ENCODE measurements around the gene LNPEP.

LNPEP gene

DNA sequence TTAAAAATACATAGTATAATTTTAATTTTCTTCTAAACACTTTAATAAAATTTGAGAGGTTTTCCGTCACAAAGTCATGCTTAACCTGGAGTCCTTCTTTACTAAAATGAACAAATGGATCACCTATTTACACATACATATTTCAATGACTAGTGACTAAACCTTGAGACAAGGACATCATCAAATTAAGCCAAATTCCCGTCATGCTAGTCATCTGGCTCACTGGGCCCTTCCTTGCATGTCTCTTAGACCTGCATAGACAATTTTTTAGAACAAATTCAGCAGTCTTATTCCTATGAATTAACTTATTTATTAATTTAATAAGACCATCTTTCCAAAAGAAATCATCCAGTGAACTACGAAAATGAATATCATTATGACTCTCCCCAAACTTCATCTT, 33.0 kb upstream of the LNPEP start:
- Histone ChIP-seq H3F3A (ENCODE audit: insufficient read depth) (no peaks in the 10 kb centered on the region; the same call in 1 of the 2 replicates), H3K36me3 (ENCODE audit: low read length) (peaks cover 9% of the 10 kb centered on the region), H3K9ac (ENCODE audit: low read length) (no peak overlapping the region), H3K27ac (ENCODE audit: low read depth, low read length) (no peak overlapping the region), H3K9me2 (replicated peaks; ENCODE audit: insufficient read depth, low read length) (no peaks in the 10 kb centered on the region), H3K27me3 (ENCODE audit: low read length) (no peaks in the 10 kb centered on the region), H3K4me3 (ENCODE audit: insufficient read depth, low read length, poor library complexity, severe bottlenecking) (no peak overlapping the region), H3K79me2 (ENCODE audit: insufficient read depth, low read length) (no peaks in the 10 kb centered on the region), H3K4me2 (ENCODE audit: low read depth, low read length, poor library complexity, severe bottlenecking) (no peak overlapping the region), H4K20me1 (ENCODE audit: low read depth, low read length) (no peaks in the 10 kb centered on the region), H2AFZ (ENCODE audit: low read depth, low read length, severe bottlenecking) (no peak overlapping the region), H3K9me3 (ENCODE audit: insufficient read depth, low read length) (no peaks in the 10 kb centered on the region)
- TF ChIP-seq, protein P1, sequence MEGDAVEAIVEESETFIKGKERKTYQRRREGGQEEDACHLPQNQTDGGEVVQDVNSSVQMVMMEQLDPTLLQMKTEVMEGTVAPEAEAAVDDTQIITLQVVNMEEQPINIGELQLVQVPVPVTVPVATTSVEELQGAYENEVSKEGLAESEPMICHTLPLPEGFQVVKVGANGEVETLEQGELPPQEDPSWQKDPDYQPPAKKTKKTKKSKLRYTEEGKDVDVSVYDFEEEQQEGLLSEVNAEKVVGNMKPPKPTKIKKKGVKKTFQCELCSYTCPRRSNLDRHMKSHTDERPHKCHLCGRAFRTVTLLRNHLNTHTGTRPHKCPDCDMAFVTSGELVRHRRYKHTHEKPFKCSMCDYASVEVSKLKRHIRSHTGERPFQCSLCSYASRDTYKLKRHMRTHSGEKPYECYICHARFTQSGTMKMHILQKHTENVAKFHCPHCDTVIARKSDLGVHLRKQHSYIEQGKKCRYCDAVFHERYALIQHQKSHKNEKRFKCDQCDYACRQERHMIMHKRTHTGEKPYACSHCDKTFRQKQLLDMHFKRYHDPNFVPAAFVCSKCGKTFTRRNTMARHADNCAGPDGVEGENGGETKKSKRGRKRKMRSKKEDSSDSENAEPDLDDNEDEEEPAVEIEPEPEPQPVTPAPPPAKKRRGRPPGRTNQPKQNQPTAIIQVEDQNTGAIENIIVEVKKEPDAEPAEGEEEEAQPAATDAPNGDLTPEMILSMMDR (IDR thresholded peaks at IDR 0.05; ENCODE audit: insufficient read depth, low read length, poor library complexity, severe bottlenecking), result no peak
- no peak for TF ChIP-seq EZH2phosphoT487 (conservative IDR thresholded peaks at IDR 0.05; ENCODE audit: low read length)

DNA sequence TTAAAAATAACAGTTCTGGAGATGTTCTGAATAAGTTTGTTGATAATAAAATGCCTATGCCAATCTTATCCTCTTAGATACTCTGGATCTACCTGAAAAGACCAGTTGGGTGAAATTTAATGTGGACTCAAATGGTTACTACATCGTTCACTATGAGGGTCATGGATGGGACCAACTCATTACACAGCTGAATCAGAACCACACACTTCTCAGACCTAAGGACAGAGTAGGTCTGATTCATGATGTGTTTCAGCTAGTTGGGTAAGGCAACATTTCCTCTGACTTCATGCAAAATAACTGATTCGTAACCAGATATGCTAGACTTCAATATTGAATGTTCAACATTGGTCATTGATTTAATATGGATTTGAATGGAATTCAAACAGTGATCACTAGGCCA, 32.6 kb upstream of the LNPEP start:
- no peaks in the 10 kb centered on the region for H3F3A ChIP-seq (ENCODE audit: insufficient read depth)
- no peak overlapping the region for H3K4me2 ChIP-seq (ENCODE audit: low read depth, low read length, poor library complexity, severe bottlenecking)
- no peak for TF ChIP-seq EZH2phosphoT487 (conservative IDR thresholded peaks at IDR 0.05; ENCODE audit: low read length)
- TF ChIP-seq, protein P1 (IDR thresholded peaks at IDR 0.05; ENCODE audit: insufficient read depth, low read length, poor library complexity, severe bottlenecking), result no peak
- no peak overlapping the region for H3K4me3 ChIP-seq (ENCODE audit: insufficient read depth, low read length, poor library complexity, severe bottlenecking)
- H3K27ac ChIP-seq (ENCODE audit: low read depth, low read length), result no peak overlapping the region
- H2AFZ ChIP-seq (ENCODE audit: low read depth, low read length, severe bottlenecking), result no peak overlapping the region
- H3K79me2 ChIP-seq (ENCODE audit: insufficient read depth, low read length), result no peaks in the 10 kb centered on the region
- H3K36me3 ChIP-seq (ENCODE audit: low read length), result peaks cover 9% of the 10 kb centered on the region
- H3K27me3 ChIP-seq (ENCODE audit: low read length), result no peaks in the 10 kb centered on the region
- no peak overlapping the region for H3K9ac ChIP-seq (ENCODE audit: low read length)
- H4K20me1 ChIP-seq (ENCODE audit: low read depth, low read length), result no peaks in the 10 kb centered on the region
- no peaks in the 10 kb centered on the region for H3K9me3 ChIP-seq (ENCODE audit: insufficient read depth, low read length)
- no peaks in the 10 kb centered on the region for H3K9me2 ChIP-seq (replicated peaks; ENCODE audit: insufficient read depth, low read length)

DNA sequence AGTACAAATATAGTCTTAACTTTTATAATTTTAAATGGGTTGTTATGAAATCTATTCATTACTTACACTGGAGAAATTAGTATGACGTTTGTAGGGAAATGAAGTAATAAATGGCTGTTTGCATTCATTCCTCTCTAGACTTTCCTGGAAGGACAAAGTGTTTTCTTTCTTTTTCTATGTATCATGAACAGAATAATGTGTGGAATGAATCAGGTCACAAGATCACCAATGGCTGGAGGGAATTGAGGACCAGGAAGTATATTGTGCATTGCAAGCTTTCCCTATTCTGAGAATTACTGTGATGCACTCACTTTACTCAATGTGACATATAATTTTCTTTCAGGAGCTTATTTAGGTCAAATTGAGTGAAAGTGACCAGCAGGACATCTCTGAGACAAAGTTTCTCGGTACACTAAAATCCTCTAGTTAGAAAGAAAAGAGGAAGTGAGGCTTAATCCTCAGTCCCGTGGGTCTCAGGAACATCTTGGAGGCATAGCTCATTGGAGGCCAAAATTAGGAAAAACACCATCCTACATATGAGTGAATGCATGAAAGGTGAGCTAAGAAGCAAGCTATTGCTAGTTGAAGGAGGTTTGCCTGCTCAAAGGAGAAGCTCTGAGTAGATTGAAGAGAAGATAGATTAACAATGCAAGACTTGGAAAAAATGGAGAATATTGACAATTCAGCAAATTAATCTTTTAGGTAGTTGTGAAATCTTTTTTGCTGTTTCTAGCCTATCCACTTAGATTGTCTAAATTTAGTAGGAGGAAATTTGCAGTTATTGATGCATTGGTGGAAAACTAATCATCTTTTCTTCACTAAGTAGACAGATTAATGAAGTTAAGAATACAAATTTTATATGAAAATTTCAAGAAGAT, 31.6 kb upstream of the LNPEP start:
- TF ChIP-seq, protein P1 (IDR thresholded peaks at IDR 0.05; ENCODE audit: insufficient read depth, low read length, poor library complexity, severe bottlenecking), result no peak
- TF ChIP-seq EZH2phosphoT487 (conservative IDR thresholded peaks at IDR 0.05; ENCODE audit: low read length), result no peak
- Histone ChIP-seq H3K27ac (ENCODE audit: low read depth, low read length) (no peak overlapping the region), H3K4me2 (ENCODE audit: low read depth, low read length, poor library complexity, severe bottlenecking) (no peak overlapping the region)

More for the DNA sequence above, 31.6 kb upstream of the LNPEP start:
- H3K79me2 ChIP-seq (ENCODE audit: insufficient read depth, low read length), result no peaks in the 10 kb centered on the region
- no peaks in the 10 kb centered on the region for H3K9me2 ChIP-seq (replicated peaks; ENCODE audit: insufficient read depth, low read length)
- no peak overlapping the region for H3K9ac ChIP-seq (ENCODE audit: low read length)
- peaks cover 9% of the 10 kb centered on the region for H3K36me3 ChIP-seq (ENCODE audit: low read length)
- no peak overlapping the region for H2AFZ ChIP-seq (ENCODE audit: low read depth, low read length, severe bottlenecking)
- H3K27me3 ChIP-seq (ENCODE audit: low read length), result no peaks in the 10 kb centered on the region
- no peaks in the 10 kb centered on the region for H3K9me3 ChIP-seq (ENCODE audit: insufficient read depth, low read length)
- H4K20me1 ChIP-seq (ENCODE audit: low read depth, low read length), result no peaks in the 10 kb centered on the region
- no peaks in the 10 kb centered on the region for H3F3A ChIP-seq (ENCODE audit: insufficient read depth)
- no peak overlapping the region for H3K4me3 ChIP-seq (ENCODE audit: insufficient read depth, low read length, poor library complexity, severe bottlenecking)

All from SU-DHL-6 (cell line).